ENCODE data around the gene TEKT1.

Gene TEKT1

DNA sequence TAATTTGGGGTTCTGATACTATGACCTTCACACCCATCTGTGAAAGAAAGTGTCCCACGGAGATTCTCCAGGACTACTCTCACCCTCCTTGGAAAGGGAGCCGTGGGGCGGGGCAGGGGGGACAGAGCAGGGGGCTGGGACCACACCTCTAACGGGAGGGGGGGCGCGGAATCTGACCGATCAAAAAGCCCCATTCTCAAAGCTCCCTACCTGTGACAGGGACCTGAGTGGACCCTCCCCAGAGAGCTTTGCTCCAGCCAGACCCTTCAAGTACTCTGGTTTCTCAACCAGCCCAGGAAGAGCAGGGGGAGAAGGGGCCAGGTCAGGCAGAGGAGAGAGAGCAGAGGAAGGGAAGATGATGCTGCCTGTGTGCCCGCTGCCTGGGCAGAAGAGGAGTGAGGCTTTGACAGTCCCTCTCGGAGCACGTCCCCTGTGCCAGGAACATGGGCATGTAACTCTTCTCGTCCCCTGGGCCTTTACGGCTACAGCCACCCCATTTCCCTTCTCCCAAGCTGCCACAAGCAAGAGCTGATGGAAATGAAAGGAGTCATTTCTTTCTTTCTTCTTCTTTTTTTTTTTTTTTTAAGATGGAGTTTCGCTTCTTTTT, 75.0 kb downstream of the TEKT1 start:
- DNase-seq: no peak

DNA sequence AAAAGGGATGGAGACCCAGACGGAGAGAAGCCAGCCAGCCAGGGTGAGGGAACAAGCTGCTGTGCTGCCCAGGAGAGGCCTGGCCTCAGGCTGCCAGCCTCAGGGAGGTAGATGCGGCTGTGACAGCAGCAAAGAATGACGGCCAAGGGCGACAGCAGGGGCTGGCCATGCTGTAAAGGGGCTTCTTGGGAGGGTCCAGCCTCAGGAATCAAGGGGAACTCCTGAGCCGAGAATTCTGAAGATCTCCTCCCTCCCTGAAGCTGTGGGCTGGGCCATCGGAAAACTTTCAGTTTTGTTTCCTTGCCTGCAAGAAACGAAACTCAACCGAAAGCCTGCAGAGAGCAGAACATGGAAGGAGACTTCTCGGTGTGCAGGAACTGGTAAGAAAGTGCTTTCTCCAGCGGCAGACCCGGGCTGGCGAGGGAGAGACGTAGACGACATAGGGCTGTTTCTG, 75.8 kb downstream of the TEKT1 start, which contains the start of gene XAF1:
Gene XAF1, plus strand, starts transcription at position 316 of the 454 bp plus-strand sequence. Its CDS starts 33 bp downstream, at position 349.
- DNase-seq: peak; percentile 42

DNA sequence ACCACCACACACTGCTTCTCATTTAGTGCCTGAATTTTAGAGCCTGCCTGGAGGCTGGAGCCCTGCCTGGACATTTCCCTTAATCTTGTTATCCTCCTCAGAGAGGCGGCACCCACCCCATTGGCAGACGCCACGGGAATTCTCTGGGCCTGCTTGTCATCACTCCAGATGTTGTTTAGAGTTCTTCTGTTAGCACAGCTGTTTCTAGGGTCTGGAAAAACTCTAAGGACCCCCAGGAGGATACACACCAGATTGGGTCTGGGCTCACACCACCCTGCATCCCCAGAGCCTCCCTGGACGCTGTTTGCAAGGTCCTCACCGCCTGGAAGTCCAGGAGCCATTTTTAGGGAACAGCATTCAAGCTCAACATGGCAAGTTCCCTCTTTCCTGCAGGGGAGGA, 76.2 kb downstream of the TEKT1 start:
- no peak for DNase-seq

DNA sequence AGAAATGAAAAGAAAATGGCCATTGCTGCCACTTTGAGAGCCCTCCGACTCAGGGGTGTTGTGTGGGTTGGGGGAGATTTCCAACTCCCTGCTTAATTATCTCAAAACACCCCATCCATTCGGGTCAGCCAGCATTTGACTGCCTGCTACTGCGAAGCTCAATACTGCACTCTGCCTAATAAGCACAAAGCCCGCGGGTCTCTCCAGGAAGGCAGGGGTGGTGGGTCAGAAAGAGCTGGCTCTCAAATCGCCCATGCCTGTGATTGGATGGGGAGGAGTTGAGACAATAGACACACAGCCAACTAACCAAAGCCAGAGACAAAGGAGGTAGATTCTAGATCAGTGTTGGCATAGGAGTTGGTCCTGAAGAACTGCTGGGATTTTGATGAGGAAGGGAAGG, 78.0 kb downstream of the TEKT1 start:
- no peak for DNase-seq

DNA sequence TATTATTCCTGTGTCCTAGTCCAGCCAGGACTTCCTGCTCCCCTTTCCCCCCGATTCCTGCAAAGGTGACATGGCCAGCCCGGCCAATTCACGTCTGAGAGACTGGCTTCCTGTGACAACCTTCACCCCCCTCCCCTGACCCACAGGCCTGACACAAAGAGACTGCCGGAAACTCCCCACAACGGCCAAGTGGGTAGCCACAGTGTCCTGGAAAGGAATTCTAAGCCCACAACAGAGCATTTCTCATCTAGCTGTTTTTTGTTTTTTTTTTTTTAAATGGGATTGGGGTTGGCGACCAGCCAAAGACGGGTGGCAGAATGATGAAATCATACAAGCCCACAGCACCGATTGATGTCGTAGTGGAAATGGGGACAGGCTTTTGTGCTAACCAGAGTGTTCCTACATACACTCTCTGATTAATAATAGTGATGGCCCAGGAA, 78.5 kb downstream of the TEKT1 start:
- no peak for DNase-seq

DNA sequence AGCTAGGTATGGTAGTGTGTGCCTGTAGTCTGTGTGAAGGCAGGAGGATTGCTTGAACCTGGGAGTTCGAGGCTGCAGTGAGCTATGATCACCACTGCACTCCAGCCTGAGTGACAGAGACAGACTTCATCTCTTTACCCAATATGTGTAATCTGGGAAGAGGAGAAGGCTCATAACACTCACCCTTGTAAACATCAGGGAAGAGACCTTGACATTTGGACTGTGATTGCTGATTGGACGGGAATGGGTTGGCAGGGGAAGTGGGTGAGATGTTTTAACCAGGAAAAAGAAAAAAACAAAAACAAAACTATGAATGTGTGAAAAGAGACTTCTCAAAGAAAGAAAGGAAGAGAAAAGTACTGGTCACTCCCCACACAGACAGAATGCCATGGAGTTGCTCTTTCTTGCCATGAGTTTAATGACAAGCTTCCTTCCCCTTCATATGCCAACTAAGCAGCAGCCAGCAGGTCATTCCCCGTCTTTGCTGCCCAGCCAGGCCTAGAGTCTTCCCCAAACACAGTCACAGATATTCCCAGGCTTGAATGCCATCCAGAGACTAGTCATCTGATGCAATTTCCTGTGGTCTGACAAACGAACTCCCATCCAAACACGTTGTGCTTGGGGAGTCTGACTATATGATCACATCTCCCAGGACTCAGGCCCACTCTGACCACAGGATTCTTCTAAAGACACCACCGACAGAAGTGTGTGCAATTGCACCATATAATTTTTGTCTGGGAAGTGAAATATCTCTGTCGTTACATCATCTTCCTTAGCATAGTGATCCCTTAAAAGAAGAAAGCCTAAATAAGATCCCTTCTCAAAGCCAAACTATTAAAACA, 79.2 kb downstream of the TEKT1 start:
- no peak for DNase-seq

DNA sequence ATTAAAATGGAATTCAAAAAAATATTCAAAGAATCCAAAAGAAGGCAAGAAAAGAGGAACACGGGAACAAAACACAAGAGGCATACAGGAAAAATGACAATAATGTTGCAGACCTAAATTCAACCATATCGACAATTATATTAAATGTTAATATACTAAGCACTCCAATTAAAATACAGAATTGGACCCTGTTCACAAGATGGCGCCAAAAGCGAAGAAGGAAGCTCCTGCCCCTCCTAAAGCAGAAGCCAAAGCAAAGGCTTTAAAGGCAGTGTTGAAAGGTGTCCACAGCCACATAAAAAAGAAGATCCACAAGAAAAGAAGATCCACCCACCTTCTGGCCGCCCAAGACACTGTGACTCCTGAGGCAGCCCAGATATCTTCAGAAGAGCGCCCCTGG, 82.0 kb downstream of the TEKT1 start:
- DNase-seq: no peak

DNA sequence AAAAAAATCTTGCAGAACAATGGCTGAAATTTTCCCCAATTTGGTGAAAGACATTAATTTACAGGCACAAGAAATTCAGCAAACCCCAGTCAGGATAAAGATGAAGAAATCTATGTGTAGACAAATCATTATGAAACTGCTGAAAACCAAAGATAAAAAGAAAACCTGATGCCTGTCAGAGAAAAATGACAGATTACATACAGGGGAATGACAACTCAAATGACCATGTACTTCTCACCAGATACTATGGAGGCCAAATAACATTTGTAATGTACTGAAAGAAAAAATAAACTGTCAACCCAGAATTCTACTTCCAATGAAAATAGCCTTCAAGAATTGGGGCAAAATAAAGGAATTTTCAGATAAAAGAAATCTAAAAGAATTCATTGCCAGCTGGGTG, 82.9 kb downstream of the TEKT1 start:
- DNase-seq: no peak
